GM18519 (cell line): Measurements from ENCODE around the gene GARIN5B.

Experiments used
- ATAC-seq: cut with Tn5 transposase; IDR thresholded peaks from one replicate; pipeline ENCODE4 v1.9.1; 2021; ENCODE audit warnings: mild to moderate bottlenecking, moderate library complexity; ENCODE audit not compliant: unreplicated experiment, low FRiP score

Gene GARIN5B

GRCh38 chr19:55372316-55373081, 9.4 kb upstream of the GARIN5B start:
- ATAC-seq = no peak

- ATAC-seq = no peak
Observed at GRCh38 chr19:55370305-55370988, 7.4 kb upstream of the GARIN5B start, which contains the start of gene IL11. IL11 (minus strand) TSS chr19:55370463; CDS start chr19:55370310, 153 bp downstream.

- no peak for ATAC-seq
Observed at GRCh38 chr19:55369653-55370304, 6.7 kb upstream of the GARIN5B start.

- no peak for ATAC-seq
Observed at GRCh38 chr19:55368701-55369563, 5.9 kb upstream of the GARIN5B start.

GRCh38 chr19:55368106-55368505, 5.0 kb upstream of the GARIN5B start:
- ATAC-seq = no peak

GRCh38 chr19:55366790-55367189, 3.7 kb upstream of the GARIN5B start:
- no peak for ATAC-seq

- no peak for ATAC-seq
Observed at GRCh38 chr19:55365964-55366363, 2.9 kb upstream of the GARIN5B start.

GRCh38 chr19:55365245-55365644, 2.2 kb upstream of the GARIN5B start:
- ATAC-seq = no peak

GRCh38 chr19:55362174-55362989, 678 bp downstream of the GARIN5B start:
- ATAC-seq = no peak

- no peak for ATAC-seq
Observed at GRCh38 chr19:55360902-55361301, 2.2 kb downstream of the GARIN5B start.

- no peak for ATAC-seq
Observed at GRCh38 chr19:55358943-55359908, 3.8 kb downstream of the GARIN5B start.

GRCh38 chr19:55358493-55358892, 4.6 kb downstream of the GARIN5B start:
- ATAC-seq = no peak

GRCh38 chr19:55355213-55355821, 7.7 kb downstream of the GARIN5B start:
- ATAC-seq = no peak

GRCh38 chr19:55354698-55355212, 8.3 kb downstream of the GARIN5B start, which contains the start of gene COX6B2:
COX6B2 (minus strand) TSS chr19:55354719; CDS start chr19:55354521, 198 bp downstream.
- ATAC-seq = no peak

- no peak for ATAC-seq
Observed at GRCh38 chr19:55353803-55354697, 9.0 kb downstream of the GARIN5B start.

GRCh38 chr19:55353356-55353802, 9.7 kb downstream of the GARIN5B start:
- no peak for ATAC-seq
